Chondrocyte (in vitro differentiated cells): ENCODE measurements around the gene DDX19B. TPM values are rescaled to one million over a fixed set of nuclear protein-coding genes. Genes with fewer than 3 reads are reported as not detected.
A peak's percentile ranks its signal among the peaks of the same experiment; 100 is the strongest.

ENCODE experiments used
- DNase-seq: peaks from one replicate; pipeline ENCODE4 v3.0.0; 2021; ENCODE audit warnings: mixed read lengths, low spot score
- H3K27ac Mint-ChIP-seq: one replicate; pipeline ENCODE4 v1.8.0; 2021; ENCODE audit warnings: mild to moderate bottlenecking, moderate library complexity, mixed read lengths; ENCODE audit not compliant: unreplicated experiment
- H3K27me3 Mint-ChIP-seq: 2 replicates; pipeline ENCODE4 v1.8.0; 2021; ENCODE audit warnings: low read depth, mixed read lengths
- H3K36me3 Mint-ChIP-seq: 2 replicates; pipeline ENCODE4 v1.8.0; 2021; ENCODE audit warnings: low read depth, mixed read lengths
- H3K4me1 Mint-ChIP-seq: 2 replicates; pipeline ENCODE4 v1.8.0; 2021; ENCODE audit warnings: low read depth, mild to moderate bottlenecking, mixed read lengths
- H3K4me3 Mint-ChIP-seq: one replicate; pipeline ENCODE4 v1.8.0; 2021; ENCODE audit warnings: mild to moderate bottlenecking, moderate library complexity, mixed read lengths; ENCODE audit not compliant: unreplicated experiment
- H3K9me3 Mint-ChIP-seq: 2 replicates; pipeline ENCODE4 v1.8.0; 2021; ENCODE audit warnings: low read depth, mixed read lengths
- total RNA-seq: library from RNA; stranded (reverse); gene quantifications from 3 replicates; pipeline ENCODE4 v1.2.1, GENCODE V29; 2021
- TF ChIP-seq, protein P1 (sequence below): fragments of 200-600 bp; sonication (generic); IDR thresholded peaks from 2 replicates; pipeline ENCODE4 v1.5.0; 2021; ENCODE audit warnings: antibody characterized with exemption, mild to moderate bottlenecking, moderate library complexity

DDX19B gene
- total RNA-seq, 1 donor from 2014 or later: 22.9 TPM

- Mint-ChIP-seq H3K27me3 (no peaks in the 10 kb centered on the region), H3K27ac (no peak overlapping the region), H3K36me3 (peaks cover 15% of the 10 kb centered on the region), H3K4me3 (no peak overlapping the region), H3K4me1 (peaks cover 19% of the 10 kb centered on the region), H3K9me3 (no peaks in the 10 kb centered on the region)
- DNase-seq: no peak
- TF ChIP-seq, protein P1, sequence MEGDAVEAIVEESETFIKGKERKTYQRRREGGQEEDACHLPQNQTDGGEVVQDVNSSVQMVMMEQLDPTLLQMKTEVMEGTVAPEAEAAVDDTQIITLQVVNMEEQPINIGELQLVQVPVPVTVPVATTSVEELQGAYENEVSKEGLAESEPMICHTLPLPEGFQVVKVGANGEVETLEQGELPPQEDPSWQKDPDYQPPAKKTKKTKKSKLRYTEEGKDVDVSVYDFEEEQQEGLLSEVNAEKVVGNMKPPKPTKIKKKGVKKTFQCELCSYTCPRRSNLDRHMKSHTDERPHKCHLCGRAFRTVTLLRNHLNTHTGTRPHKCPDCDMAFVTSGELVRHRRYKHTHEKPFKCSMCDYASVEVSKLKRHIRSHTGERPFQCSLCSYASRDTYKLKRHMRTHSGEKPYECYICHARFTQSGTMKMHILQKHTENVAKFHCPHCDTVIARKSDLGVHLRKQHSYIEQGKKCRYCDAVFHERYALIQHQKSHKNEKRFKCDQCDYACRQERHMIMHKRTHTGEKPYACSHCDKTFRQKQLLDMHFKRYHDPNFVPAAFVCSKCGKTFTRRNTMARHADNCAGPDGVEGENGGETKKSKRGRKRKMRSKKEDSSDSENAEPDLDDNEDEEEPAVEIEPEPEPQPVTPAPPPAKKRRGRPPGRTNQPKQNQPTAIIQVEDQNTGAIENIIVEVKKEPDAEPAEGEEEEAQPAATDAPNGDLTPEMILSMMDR: no peak
These were observed 80.0 kb downstream of the DDX19B start for GRCh38 chr16:70378869-70379493.

GRCh38 chr16:70380248-70380918 lies 81.4 kb downstream of the DDX19B start:
- Mint-ChIP-seq H3K4me1 (peaks cover 19% of the 10 kb centered on the region), H3K4me3 (peak overlapping the region; percentile 81), H3K27me3 (no peaks in the 10 kb centered on the region), H3K9me3 (no peaks in the 10 kb centered on the region), H3K36me3 (peaks cover 18% of the 10 kb centered on the region), H3K27ac (peak overlapping the region; percentile 97)
- TF ChIP-seq, protein P1: no peak
- no peak for DNase-seq

DNA sequence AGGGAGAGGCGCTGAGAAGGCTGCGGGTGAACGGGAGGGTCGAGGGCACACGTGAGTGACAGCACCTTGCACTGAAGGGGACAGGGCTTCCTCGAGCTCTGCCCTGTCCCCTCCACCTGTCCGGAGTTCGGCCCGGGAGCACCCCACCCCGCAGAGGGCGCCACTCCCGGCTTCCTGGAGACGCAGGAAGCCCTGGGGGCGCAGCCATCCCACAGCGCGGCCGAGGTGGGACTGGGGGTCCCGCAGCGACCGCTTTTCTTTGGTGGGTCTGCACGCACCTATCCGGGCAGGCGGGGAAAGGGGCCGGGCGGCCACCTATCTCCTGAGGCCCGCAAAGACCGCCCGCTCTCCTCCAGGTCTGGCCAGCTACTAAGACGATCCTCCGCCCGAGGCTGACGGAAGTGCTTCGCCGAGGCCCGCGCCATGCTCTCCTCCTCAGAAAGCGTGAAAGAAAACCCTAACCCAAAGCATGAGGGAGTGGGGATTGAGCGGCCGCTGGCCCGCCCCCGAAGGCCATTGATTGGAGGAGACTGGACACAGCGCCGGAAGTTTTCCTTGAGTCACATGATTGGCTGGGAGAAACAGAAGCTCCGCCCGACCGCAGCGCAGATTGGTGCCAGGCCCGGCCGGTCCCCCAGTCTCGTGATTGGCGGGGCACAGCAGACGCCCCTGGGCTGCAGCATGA lies 82.1 kb downstream of the DDX19B start:
- TF ChIP-seq, protein P1: peak; percentile 76
- Mint-ChIP-seq H3K4me1 (peaks cover 19% of the 10 kb centered on the region), H3K9me3 (no peaks in the 10 kb centered on the region), H3K36me3 (peaks cover 16% of the 10 kb centered on the region), H3K27me3 (no peaks in the 10 kb centered on the region), H3K27ac (peak overlapping the region; percentile 97), H3K4me3 (peak overlapping the region; percentile 81)
- peak; percentile 97 for DNase-seq

DNA sequence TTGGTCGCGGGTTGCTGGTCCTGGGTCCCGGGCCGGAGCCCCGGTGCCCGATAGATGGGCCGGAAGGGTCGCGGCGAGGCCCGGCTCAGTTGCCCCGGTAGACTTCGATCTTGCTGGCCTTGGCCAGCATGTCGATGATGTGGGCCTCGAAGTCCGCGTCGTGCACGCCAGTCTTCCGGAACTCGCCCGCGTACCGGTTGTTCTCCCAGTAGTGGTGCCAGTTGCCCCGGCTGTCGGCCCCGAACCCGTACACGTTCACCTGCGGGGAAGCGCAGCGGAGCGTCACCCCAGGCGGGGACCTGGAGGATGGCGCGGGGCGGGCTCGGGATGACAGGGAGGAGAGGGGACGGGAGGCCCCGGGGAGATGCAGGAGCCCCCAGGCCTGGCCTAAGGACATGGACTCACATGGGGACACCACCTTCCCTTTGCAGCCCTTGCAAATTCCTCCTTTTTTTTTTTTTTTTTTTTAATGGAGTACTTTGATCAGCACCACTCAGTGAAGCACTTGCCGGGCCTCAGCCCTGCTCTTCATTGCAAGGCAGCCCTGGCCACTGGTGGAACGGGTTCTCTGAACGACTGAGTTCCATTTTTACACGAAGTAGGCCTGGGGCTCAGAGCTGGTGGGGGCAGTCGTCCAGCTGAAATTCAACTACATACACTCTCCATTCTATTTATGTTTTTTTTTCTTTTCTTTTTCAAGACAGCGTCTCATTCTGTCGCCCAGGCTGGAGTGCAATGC lies 82.8 kb downstream of the DDX19B start:
- no peaks in the 10 kb centered on the region for H3K27me3 Mint-ChIP-seq
- no peak for DNase-seq
- peaks cover 13% of the 10 kb centered on the region for H3K36me3 Mint-ChIP-seq
- H3K4me1 Mint-ChIP-seq: peaks cover 19% of the 10 kb centered on the region
- H3K9me3 Mint-ChIP-seq: no peaks in the 10 kb centered on the region
- H3K4me3 Mint-ChIP-seq: peak overlapping the region; percentile 81
- H3K27ac Mint-ChIP-seq: peak overlapping the region; percentile 63
- TF ChIP-seq, protein P1: no peak
